Central memory CD8-positive, alpha-beta T cell (primary cell): ENCODE data around the gene ANKRD31.

Experiments used
- ATAC-seq: fragments of 150-1000 bp; cut with Tn5 transposase; replicated peaks from 2 replicates; pipeline ENCODE4 v1.10.0; 2022; ENCODE audit warnings: mild to moderate bottlenecking, moderate FRiP score, moderate number of reproducible peaks; ENCODE audit not compliant: poor library complexity, severe bottlenecking; ENCODE audit errors: extremely low read depth
- DNase-seq, 2 donors: peaks; one replicate each; pipeline ENCODE4 v3.0.0; 2021; ENCODE audit warnings: low spot score in 2 of 2
- H3K27ac Mint-ChIP-seq: one replicate; pipeline ENCODE4 v1.8.0; 2022; ENCODE audit warnings: low read depth, mild to moderate bottlenecking, moderate library complexity, mixed read lengths
- H3K27me3 Mint-ChIP-seq: one replicate; pipeline ENCODE4 v1.8.0; 2022; ENCODE audit warnings: mixed read lengths
- H3K36me3 Mint-ChIP-seq: one replicate; pipeline ENCODE4 v1.8.0; 2022; ENCODE audit warnings: mild to moderate bottlenecking, moderate library complexity, mixed read lengths; ENCODE audit not compliant: insufficient read depth
- H3K4me1 Mint-ChIP-seq: one replicate; pipeline ENCODE4 v1.8.0; 2022; ENCODE audit warnings: mixed read lengths
- H3K4me3 Mint-ChIP-seq: one replicate; pipeline ENCODE4 v1.8.0; 2022; ENCODE audit warnings: mild to moderate bottlenecking, moderate library complexity, mixed read lengths
- H3K9me3 Mint-ChIP-seq: one replicate; pipeline ENCODE4 v1.8.0; 2022; ENCODE audit warnings: mixed read lengths

Gene ANKRD31

GRCh38 chr5:75067434-75067833 lies 169.2 kb downstream of the ANKRD31 start:
- Mint-ChIP-seq H3K4me3 (no peak overlapping the region), H3K36me3 (no peaks in the 10 kb centered on the region), H3K9me3 (no peaks in the 10 kb centered on the region), H3K4me1 (no peaks in the 10 kb centered on the region), H3K27ac (no peak overlapping the region), H3K27me3 (peaks cover 7% of the 10 kb centered on the region)
- no peak for DNase-seq
- ATAC-seq, result no peak

GRCh38 chr5:75062925-75063531 lies 173.7 kb downstream of the ANKRD31 start:
- no peak overlapping the region for H3K27ac Mint-ChIP-seq
- no peaks in the 10 kb centered on the region for H3K36me3 Mint-ChIP-seq
- no peak for ATAC-seq
- no peak for DNase-seq
- H3K4me1 Mint-ChIP-seq, result peaks cover 19% of the 10 kb centered on the region
- H3K27me3 Mint-ChIP-seq, result no peaks in the 10 kb centered on the region
- H3K9me3 Mint-ChIP-seq, result no peaks in the 10 kb centered on the region
- no peak overlapping the region for H3K4me3 Mint-ChIP-seq

- Mint-ChIP-seq H3K4me3 (no peak overlapping the region), H3K9me3 (no peaks in the 10 kb centered on the region), H3K36me3 (no peaks in the 10 kb centered on the region), H3K27me3 (no peaks in the 10 kb centered on the region), H3K4me1 (peaks cover 44% of the 10 kb centered on the region), H3K27ac (peak overlapping the region; percentile 81)
- ATAC-seq, result peak; percentile 83
- DNase-seq, result no peak
Measured at GRCh38 chr5:75059912-75060545, 176.6 kb downstream of the ANKRD31 start.

- peaks cover 54% of the 10 kb centered on the region for H3K4me1 Mint-ChIP-seq
- DNase-seq, result no peak
- H3K4me3 Mint-ChIP-seq, result no peak overlapping the region
- no peaks in the 10 kb centered on the region for H3K9me3 Mint-ChIP-seq
- no peaks in the 10 kb centered on the region for H3K36me3 Mint-ChIP-seq
- no peaks in the 10 kb centered on the region for H3K27me3 Mint-ChIP-seq
- ATAC-seq, result no peak
- peak overlapping the region; percentile 81 for H3K27ac Mint-ChIP-seq
Measured at GRCh38 chr5:75058986-75059535, 177.6 kb downstream of the ANKRD31 start.

GRCh38 chr5:75057561-75057960 lies 179.1 kb downstream of the ANKRD31 start:
- peaks cover 3% of the 10 kb centered on the region for H3K36me3 Mint-ChIP-seq
- H3K27ac Mint-ChIP-seq, result no peak overlapping the region
- peaks cover 59% of the 10 kb centered on the region for H3K4me1 Mint-ChIP-seq
- no peak for ATAC-seq
- H3K27me3 Mint-ChIP-seq, result no peaks in the 10 kb centered on the region
- H3K4me3 Mint-ChIP-seq, result no peak overlapping the region
- DNase-seq, result no peak
- H3K9me3 Mint-ChIP-seq, result no peaks in the 10 kb centered on the region

- DNase-seq (no peak), ATAC-seq (no peak)
- Mint-ChIP-seq H3K9me3 (no peaks in the 10 kb centered on the region), H3K4me1 (peaks cover 76% of the 10 kb centered on the region), H3K4me3 (peak overlapping the region; percentile 76), H3K36me3 (peaks cover 8% of the 10 kb centered on the region), H3K27ac (no peak overlapping the region), H3K27me3 (no peaks in the 10 kb centered on the region)
Measured at GRCh38 chr5:75055727-75056144, 180.9 kb downstream of the ANKRD31 start.

- peak overlapping the region; percentile 87 for H3K27ac Mint-ChIP-seq
- DNase-seq, result no peak
- H3K4me3 Mint-ChIP-seq, result peak overlapping the region; percentile 76
- no peak for ATAC-seq
- no peaks in the 10 kb centered on the region for H3K27me3 Mint-ChIP-seq
- H3K36me3 Mint-ChIP-seq, result peaks cover 9% of the 10 kb centered on the region
- no peaks in the 10 kb centered on the region for H3K9me3 Mint-ChIP-seq
- peaks cover 83% of the 10 kb centered on the region for H3K4me1 Mint-ChIP-seq
Measured at GRCh38 chr5:75054134-75054930, 182.3 kb downstream of the ANKRD31 start.

- H3K9me3 Mint-ChIP-seq, result no peaks in the 10 kb centered on the region
Measured at GRCh38 chr5:75053304-75054133, 183.2 kb downstream of the ANKRD31 start.

GRCh38 chr5:75053054-75053303 lies 183.7 kb downstream of the ANKRD31 start:
- peak; percentile 5 for ATAC-seq
- Mint-ChIP-seq H3K27me3 (no peaks in the 10 kb centered on the region), H3K36me3 (peaks cover 11% of the 10 kb centered on the region), H3K4me3 (peak overlapping the region; percentile 76), H3K27ac (no peak overlapping the region), H3K9me3 (no peaks in the 10 kb centered on the region), H3K4me1 (peaks cover 84% of the 10 kb centered on the region)
- peak in 1 of 2 donors; percentile 32 for DNase-seq

More at GRCh38 chr5:75053304-75054133, 183.2 kb downstream of the ANKRD31 start:
- ATAC-seq, result peak; percentile 50
- peaks cover 83% of the 10 kb centered on the region for H3K4me1 Mint-ChIP-seq
- peak; percentile 38 to 53 for DNase-seq
- peak overlapping the region; percentile 87 for H3K27ac Mint-ChIP-seq
- peak overlapping the region; percentile 76 for H3K4me3 Mint-ChIP-seq
- peaks cover 9% of the 10 kb centered on the region for H3K36me3 Mint-ChIP-seq
- no peaks in the 10 kb centered on the region for H3K27me3 Mint-ChIP-seq

- peak within 1 kb of the TSS; percentile 87 for H3K27ac Mint-ChIP-seq
- H3K27me3 Mint-ChIP-seq, result no peaks in the 10 kb centered on the region
- peak within 1 kb of the TSS; percentile 76 for H3K4me3 Mint-ChIP-seq
- peak in 1 of 2 donors; percentile 25 for DNase-seq
- H3K36me3 Mint-ChIP-seq, result peaks cover 11% of the 10 kb centered on the region
- ATAC-seq, result peak; percentile 11
- peaks cover 86% of the 10 kb centered on the region for H3K4me1 Mint-ChIP-seq
- H3K9me3 Mint-ChIP-seq, result no peaks in the 10 kb centered on the region
Measured at GRCh38 chr5:75052192-75053053, 184.3 kb downstream of the ANKRD31 start, which contains the start of gene GCNT4. GCNT4 (minus strand) TSS chr5:75052558; CDS start chr5:75030037, 22,521 bp downstream.

- Mint-ChIP-seq H3K27ac (peak overlapping the region; percentile 87), H3K4me1 (peaks cover 78% of the 10 kb centered on the region), H3K4me3 (peak overlapping the region; percentile 76), H3K9me3 (no peaks in the 10 kb centered on the region), H3K27me3 (no peaks in the 10 kb centered on the region), H3K36me3 (peaks cover 13% of the 10 kb centered on the region)
- ATAC-seq, result peak; percentile 12
- DNase-seq, result no peak
Measured at GRCh38 chr5:75051217-75051751, 185.4 kb downstream of the ANKRD31 start.
